GM13976 (cell line): ENCODE results near the gene DHRS9.

ENCODE experiments used
- DNase-seq: peaks from one replicate; pipeline ENCODE4 v3.0.0; 2012; ENCODE audit warnings: low spot score
- CTCF ChIP-seq: IDR thresholded peaks from 2 replicates; pipeline ENCODE4 v1.5.1; 2012; ENCODE audit warnings: borderline replicate concordance, mild to moderate bottlenecking; ENCODE audit not compliant: insufficient read depth; ENCODE audit errors: extremely low read depth, missing control alignments, control extremely low read depth
- in situ Hi-C: fragments of 300-500 bp; cut with MboI; formaldehyde crosslinking; loops from one replicate; pipeline ENCODE4 v1.12.0; 2022; ENCODE audit warnings: low sequenced_read_pairs, mixed read lengths, inconsistent platforms; ENCODE audit not compliant: unreplicated experiment

Gene DHRS9

GRCh38 chr2:169086893-169087467 lies 17.6 kb downstream of the DHRS9 start:
- no peak for DNase-seq
- in situ Hi-C loops = no loop called here
- TF ChIP-seq CTCF = no peak

GRCh38 chr2:169087757-169088379 lies 18.5 kb downstream of the DHRS9 start:
- in situ Hi-C loops = no loop called here
- no peak for TF ChIP-seq CTCF
- no peak for DNase-seq

GRCh38 chr2:169089182-169089581 lies 19.8 kb downstream of the DHRS9 start:
- DNase-seq = no peak
- in situ Hi-C loops = no loop called here
- no peak for TF ChIP-seq CTCF

GRCh38 chr2:169090133-169090820 lies 20.9 kb downstream of the DHRS9 start:
- no peak for DNase-seq
- in situ Hi-C loops = no loop called here
- TF ChIP-seq CTCF = no peak

- no peak for TF ChIP-seq CTCF
- in situ Hi-C loops = no loop called here
- DNase-seq = no peak
Measured at GRCh38 chr2:169091256-169091655, 21.9 kb downstream of the DHRS9 start.

GRCh38 chr2:169091761-169092519 lies 22.6 kb downstream of the DHRS9 start:
- no peak for TF ChIP-seq CTCF
- in situ Hi-C loops = no loop called here
- DNase-seq = no peak
